Umbilical cord (tissue), 2 donors: ENCODE data around the gene HS3ST3B1. TPM values are rescaled to one million over a fixed set of nuclear protein-coding genes. Genes with fewer than 3 reads are reported as not detected.
A peak's percentile ranks its signal among the peaks of the same experiment; 100 is the strongest.

Experiments used
- DNase-seq: peaks from one replicate; pipeline ENCODE4 v3.0.0-alpha.2; 2015; ENCODE audit warnings: low spot score
- total RNA-seq: library from RNA; depleted of rRNA; stranded (reverse); fragments of >200 nt; gene quantifications from one replicate; pipeline ENCODE4 v1.2.3, GENCODE V29; 2014; ENCODE audit warnings: low replicate concordance; ENCODE audit not compliant: insufficient read depth

The HS3ST3B1 gene
- total RNA-seq, 1 donor from 2014 or later, result 0.72 TPM

DNA sequence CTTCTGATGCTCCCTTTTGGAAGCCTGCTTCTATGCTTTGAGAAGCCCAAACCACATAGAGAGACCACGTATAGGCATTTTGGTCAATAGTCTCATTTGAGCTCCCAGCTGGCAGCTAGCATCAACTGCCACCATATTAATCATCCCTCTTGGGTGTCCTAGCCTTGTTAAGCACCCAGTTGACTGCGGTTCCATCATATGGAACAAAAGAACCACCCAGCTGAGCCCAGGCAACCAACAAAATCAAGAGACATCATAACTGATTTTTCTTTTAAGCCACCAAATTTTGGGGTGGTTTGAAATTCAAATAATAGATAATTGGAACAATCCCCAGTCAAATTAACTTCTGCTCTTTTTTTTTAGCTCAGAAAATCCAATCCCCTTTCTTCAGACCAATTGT is 53.9 kb downstream of the HS3ST3B1 start:
- DNase-seq, result no peak

DNA sequence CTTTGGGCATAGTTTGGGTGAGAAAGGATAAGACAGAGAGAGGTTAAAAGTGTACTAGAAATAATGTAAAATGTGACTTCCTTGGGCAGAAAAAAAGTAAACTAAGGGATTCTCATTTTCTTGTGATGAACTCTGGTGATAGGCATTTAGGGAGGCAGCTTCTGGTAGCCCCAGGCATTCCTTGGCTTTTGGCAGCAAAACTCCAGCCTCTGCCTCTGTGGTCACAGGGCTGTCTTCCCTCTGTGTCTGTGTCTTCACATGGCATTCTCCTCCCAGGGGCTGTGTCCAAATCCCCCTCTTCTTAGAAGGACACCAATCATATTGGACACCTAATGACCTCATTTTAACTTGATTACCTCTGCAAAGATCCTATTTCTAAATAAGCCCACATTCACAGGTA is 54.7 kb downstream of the HS3ST3B1 start:
- DNase-seq, result no peak

DNA sequence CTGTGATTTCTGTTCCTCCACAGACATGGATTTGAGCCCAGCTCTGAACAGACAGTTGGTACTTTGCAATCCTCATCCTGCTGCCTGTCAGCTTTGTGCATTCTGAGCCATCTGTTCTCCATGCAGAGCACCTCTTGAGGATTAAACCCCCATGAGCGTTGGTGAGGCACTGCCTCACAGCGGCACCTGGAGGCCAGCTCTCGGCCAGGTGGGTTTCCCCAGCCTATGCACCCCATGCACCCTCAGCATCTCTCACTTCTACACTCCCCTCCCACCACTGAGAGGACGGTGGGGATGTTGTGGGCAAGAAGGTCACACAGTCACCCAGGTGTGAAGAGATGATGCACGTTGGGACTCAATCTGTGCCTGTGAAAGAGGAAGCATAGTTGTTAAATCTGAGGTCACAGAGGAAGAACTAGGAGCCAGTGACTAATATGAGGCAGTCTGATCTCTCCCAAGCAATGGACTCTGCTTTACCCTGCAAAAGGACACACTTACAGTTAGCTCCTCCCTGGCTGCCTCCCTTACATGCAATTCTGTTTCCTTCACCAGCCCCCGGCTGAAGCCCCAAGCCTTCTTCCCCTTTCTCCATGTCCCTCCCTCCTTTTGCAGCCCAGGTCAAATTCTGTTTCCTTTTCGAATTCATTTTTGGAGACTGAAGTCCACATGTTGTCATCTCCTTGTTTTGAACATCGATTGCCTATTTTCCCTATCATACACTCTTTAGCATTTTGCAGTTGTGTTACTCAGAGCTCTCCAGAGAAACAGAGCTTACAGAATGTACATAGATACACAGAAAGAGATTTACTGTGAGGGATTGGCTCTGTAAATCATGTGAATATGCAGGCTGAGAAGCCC is 58.5 kb downstream of the HS3ST3B1 start:
- DNase-seq, result peak; percentile 28

DNA sequence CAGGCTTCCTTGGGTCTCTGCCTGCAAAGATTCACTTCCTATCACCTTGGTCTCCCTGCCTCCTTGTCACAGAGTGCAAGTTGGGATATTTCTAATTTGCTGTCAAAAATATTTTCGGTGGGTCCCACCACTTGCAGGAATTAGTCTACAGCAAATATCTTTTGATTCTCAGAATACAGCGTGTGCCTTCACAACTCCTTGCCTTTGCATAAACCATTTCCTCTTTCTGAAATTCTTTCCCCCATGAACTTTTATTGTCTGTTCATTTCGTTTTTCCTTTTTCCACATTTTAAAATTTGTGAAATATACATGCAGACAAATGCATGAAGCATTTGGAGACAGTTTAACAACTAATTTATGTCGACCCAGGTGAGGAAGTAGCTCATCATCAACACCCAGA is 60.0 kb downstream of the HS3ST3B1 start:
- no peak for DNase-seq

DNA sequence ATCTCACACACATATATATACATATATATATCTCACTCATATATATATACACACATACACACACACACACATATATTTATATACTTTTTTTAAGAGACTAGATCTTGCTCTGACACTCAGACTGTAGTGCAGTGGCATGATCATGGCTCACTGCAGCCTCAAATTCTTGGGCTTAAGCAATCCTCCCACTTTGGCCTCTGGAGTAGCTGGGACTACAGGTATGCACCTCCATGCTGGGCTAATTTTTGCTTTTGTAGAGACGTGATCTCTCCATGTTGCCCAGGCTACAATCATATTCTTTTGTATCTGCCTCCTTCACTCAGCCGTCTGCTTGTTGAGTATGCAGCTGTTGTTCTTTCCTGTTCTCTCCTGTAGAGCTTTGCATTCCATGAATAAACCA is 60.6 kb downstream of the HS3ST3B1 start:
- no peak for DNase-seq

DNA sequence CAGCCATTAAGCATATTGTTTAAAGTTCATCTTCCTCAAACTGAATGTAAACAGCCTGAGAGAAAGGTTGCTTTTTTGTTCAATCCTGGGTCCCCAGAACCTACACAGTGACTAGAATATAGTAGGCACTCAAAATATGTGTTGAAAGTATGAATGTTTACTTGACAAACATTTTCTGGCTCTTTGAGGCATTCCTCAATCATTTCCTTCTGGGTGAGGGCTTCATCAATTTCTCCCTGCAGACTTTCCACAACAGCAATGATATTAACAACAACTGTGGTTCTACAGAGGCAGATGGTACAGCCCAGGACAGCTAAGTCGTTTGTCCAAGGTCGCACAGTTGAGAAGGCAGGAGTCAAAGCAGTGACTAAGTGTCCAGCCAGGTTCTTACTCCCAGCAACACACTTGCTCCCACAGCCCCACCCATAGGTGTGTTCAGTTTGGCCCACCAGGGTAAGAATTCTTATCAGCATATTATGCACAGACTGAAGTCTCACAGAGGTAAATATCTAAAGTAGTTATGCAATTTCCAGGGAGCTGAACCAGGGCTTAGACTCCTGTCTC is 61.1 kb downstream of the HS3ST3B1 start:
- no peak for DNase-seq

DNA sequence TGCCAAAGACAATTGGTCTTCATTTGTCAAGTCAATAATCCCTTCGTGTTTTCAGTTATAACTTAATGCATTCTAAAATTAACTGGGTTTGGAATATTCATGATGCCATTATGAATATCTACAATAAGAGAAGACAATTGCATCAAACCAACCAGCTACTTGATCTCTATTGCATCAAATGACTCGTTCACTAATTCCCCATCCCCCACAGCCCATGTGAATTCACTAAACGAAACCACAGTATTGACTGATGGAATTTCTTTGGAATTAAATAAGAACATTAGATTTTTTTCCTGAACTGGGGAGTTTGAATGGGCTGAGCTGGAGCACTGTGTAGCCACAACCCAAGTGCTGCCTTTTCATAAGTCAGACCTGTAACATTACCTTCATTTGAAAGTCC is 65.3 kb downstream of the HS3ST3B1 start:
- no peak for DNase-seq

DNA sequence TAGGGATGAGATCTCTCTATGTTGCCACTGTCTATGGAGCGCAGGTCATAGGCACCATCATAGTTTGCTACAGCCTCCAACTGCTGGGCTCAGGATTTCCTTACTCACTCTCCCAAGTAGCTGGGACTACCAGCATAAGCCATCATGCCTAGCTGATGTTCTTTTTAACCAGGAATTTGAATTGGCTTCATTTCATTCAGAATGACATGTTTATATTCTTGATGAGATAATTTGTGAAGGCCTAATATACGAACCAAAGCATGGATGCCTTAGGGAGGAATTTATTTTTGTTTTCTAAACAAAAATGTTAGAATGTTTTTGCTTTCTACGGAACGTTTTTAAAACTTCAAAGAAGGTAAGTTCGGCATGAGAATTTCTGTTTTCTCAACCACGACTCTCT is 71.6 kb downstream of the HS3ST3B1 start:
- DNase-seq, result no peak

DNA sequence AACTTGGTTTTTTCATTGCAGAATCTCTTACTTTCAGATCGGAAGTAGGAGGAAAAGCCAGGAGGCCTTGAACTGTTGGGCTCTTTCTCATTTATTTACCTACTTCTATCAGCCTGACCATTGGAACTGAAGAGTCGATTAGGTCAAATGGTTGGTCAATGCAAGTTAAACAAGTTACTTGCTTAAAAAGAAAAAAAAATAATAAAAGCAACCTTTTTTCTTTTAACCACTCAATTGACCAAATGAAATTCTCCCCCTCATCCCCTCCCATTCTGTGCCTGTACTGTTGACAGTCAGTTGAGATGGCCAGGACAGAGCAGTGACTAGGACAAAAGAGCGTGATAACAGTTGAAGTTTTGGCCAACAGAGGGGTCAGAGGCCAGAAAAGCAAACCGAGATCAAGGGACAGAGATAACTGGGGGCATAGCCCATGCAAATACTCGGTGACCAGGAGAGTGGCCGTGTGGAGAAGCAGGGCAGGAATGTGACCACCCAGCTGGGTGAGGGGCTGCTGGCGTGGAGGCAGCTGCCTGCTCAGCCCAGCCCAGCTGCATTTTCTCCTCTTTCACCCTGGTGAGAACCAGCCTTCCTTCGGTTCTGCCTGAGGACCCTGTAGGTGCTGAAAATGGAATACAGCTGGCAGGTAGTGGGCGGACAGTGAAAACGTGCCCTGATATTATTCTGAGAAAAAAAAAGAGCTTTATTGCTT is 72.2 kb downstream of the HS3ST3B1 start:
- DNase-seq, result no peak

DNA sequence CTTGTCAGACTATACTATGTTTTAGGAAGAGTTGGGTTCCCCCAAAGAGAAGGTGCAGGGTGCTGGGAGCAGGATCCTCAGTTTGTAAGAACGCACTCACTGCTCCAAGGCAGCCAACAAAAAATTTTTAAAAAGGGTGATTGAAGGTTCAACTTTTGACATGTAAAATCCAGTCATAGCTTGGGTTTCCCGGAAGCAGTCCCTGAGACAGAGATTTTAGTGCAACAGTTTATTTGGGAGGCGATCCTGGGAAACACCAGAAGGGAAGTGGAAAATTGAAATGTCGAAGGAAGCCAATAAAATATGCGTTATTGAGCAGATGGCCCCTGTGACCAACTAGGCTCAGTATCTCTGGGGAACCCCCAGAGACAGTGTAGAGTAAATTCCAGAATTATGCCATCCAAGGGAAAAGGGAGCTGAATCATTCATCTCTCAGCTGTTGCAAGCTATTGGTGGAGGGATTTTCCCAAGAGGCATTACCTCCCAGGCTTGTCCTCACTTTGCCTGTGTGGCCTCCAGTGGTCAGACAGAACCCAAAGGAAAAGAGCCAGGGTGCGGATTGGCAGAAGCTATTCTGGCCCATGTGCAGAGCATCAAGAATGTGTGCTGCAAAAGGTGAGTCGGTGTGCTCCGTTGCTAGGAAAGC is 72.9 kb downstream of the HS3ST3B1 start:
- no peak for DNase-seq

DNA sequence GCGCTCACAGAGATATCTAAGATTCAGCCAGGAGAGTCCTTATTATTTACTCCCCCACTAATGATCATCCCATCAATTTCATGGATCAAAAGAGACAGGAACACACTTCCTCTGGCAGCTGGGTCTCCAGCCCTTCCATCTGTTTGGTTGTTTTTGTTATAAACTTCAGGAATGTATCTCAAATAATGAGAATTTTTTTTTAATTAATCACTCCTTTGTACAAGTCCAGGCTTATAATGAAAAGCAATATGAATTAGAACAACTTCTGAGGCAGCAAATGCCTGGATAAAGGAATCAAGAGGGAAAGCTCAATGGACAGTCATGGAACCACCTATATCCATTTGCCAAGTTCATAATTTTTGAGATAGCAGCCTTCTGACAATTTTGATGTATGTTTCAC is 73.4 kb downstream of the HS3ST3B1 start:
- DNase-seq, result no peak

DNA sequence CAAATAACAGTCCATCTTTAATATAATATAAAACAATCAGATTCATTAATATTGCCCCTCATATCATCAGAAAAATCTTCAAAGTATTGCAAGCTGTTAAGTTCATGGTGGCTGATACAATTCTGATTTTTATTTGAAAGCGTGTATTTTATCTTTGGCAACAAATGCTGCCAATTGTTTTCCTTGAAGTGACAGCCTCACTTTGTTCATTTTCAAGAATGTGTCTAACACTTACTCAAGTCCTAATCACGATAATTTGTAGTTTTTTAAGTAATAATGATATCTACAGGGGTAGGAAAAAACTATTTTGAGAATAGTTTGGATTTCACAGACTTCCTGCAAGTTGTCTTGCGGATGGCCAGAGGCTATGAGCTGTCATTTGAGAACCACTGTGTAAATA is 75.8 kb downstream of the HS3ST3B1 start:
- DNase-seq, result no peak

DNA sequence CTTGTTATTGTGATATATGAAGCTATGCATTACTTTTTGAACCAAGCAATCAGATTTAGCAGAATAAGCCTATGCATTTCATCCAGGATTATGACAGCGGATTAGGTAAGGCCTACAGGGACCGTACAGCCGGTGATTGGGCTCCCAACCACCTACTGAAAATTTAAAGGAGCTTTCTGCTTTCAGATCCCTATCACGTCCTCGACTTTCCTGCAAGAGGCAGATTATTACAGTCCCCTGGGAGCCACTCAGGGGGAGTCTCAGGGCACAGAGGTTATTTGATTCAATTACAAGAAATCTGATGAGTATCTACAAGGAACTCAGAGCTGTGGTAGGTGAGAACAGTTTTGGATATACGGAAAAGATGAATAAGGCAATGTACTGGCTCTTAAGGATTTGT is 80.7 kb downstream of the HS3ST3B1 start:
- no peak for DNase-seq

DNA sequence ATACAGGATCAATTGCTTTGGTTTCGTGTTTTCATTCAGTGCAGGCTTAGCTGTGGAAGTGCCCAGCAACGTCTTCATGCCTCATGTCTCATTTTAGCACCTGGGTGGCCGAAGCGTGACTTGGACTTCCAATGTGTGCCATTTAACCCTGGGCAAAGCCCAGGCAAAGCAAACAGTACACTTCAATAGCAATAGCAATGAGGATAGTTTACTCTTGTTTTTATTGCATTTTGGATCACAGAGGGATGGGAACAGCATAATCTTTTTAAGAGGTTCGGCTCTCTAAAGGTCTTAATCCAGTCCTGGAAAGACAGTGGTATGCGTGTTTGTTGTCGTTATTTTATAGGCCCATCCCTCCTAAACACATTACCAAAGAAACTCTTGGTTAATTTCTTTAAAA is 86.2 kb downstream of the HS3ST3B1 start:
- no peak for DNase-seq

DNA sequence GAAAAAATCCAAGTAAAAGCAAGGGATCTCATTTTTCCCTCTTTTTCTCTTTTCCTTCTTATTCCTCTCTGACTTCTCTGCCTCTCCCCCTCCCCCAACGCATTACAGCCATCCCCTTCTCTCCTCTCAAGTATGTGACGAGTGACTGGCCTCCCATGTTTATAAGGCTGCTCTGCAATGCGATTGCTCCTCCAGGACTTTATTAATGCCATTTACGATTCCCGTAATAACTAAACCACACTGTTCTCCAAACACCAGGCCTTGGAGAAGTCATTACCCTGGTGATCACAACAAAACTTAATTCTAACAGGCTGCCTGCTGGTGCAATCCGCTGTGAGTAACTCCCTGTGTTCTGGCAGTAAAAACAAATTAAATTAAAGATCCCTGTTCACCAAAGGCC is 88.8 kb downstream of the HS3ST3B1 start:
- DNase-seq, result no peak

DNA sequence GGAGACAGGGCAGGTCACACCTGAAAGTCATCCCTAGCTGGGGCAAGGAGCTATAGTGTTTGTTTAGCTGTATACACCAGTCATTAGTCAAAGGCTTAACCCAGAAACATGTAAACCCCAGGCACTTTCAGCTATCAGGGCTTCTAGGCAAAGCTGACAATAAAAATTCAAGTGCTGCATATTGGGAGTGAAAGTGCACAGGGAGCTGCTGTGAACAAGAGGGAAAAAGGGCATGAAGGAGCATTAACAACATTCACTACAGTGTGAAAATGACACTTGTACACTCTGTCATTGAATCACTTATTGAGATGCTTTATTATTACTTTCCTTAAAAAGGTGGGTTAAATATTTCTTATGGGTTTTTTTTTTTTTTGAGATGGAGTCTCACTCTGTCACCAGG is 92.8 kb downstream of the HS3ST3B1 start:
- no peak for DNase-seq

DNA sequence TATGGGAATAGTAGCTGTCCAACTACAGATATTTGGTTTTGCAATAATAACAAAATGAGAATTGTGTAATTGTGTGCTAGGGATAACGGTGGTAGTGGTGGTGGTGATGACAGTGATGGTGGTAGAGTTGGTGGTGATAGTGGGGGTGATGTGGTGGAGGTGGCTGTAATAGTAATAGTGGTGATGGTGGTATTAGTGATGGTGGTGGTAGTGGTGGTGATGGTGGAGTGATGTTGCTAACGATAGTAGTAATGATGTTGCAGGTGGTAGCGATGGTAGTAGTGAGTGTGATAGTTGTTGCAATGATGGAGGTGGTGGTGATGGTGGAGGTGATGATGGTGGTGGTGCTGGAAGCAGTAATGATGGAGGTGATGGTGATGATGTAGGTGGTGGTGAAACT is 94.4 kb downstream of the HS3ST3B1 start:
- DNase-seq, result no peak

DNA sequence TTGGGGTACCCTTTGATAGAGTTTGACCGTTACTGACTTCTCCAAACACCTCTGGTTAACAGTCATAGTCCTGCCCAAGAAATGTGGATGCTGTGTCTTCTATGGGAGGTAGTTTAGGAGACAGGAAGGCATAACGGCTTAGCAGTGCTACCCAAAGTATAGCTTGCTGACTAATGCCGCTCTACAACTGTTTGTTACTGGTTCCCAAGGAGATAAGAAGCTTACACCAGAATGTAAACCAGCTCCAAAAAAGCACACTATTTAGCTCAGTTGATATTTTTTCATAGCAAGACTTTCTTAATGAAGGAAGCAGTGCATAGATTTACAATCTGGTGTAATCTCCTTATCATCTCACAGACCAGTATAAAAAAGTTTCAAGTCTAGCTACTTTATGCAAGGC is 95.7 kb downstream of the HS3ST3B1 start:
- peak; percentile 82 for DNase-seq

DNA sequence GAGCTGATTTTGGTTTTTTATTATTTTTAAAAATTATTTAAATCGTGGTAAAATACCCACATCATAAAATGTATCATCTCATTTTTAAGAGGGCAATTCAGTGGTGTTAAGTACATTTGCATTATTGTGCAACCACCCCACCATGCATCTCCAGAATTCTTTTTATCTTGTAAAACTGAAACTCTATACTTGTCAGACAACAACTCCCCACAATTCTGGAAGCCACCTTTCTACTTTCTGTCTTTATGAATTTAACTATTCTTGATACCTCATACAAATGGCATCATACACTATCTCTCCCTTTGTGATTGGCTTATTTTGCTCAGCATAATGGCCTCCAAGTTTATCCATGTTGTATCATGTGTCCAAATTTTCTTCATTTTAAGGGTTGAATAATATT is 97.9 kb downstream of the HS3ST3B1 start:
- DNase-seq, result no peak
